GM12801 (cell line): ENCODE results near the gene WBP4.

Experiments
- CTCF ChIP-seq: IDR thresholded peaks from one replicate; pipeline ENCODE4 v1.5.1; 2011; ENCODE audit warnings: control low read depth; ENCODE audit not compliant: insufficient read length; ENCODE audit errors: extremely low read depth

Gene WBP4

GRCh38 chr13:41107104-41107571, 45.8 kb downstream of the WBP4 start:
- TF ChIP-seq CTCF = no peak

DNA sequence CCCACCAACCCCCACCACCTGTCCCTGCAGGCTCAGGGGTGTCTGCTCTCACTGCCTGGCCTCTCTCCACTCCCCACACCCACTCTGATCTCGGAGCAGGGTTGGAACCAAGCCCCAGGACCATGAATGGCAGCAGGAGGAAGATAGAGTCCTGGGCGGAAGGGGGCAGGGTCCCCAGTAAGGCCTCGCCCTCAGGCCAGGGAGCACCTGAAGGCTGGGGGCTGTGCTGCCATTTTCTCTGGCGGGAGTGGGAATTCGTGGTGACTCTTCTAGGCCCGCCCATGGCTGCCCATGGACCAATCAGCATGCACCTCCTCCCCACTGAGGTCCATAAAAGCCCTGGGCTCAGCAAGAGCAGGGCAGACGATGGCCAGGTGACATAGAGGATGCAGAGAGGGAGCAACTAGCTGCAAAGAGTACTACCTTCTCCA, 46.3 kb downstream of the WBP4 start:
- TF ChIP-seq CTCF = no peak

DNA sequence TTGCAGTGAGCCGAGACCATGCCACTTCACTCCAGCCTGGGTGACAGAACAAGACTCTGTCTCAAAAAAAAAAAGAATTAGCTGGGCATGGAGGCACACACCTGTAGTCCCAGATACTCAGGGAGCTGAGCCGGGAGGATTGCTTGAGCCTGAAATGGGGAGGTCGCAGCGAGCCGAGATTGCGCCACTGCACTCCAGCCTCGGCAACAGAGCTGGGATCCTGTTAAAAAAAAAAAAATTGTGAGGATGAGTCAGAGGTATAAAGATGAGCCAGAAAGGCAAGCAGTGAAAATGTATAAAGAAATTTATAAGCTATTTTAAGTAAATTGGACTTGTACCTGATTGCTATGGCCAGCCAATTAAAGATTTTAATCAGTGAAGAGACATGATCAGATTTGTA, 50.1 kb downstream of the WBP4 start:
- no peak for TF ChIP-seq CTCF

GRCh38 chr13:41117869-41118268, 56.6 kb downstream of the WBP4 start:
- no peak for TF ChIP-seq CTCF

GRCh38 chr13:41122838-41123237, 61.5 kb downstream of the WBP4 start:
- no peak for TF ChIP-seq CTCF

DNA sequence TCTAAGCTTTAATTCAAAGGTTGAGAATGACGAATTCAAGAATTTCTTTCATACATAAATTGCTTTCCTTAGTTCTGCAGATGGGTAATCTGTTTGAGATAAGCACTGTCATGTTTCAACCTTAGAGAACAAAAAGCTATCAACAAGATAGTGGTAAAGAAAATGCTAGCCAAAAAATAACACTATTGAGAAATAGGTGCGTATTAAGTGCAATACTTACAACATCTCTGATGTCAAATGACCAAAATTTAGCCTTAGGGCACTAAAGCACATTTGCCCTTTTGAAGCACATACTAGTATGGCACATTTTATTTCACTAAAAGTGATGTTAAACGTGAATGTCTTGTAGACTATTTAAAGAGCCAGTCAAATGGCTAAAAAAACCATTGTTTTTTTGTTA, 66.4 kb downstream of the WBP4 start:
- no peak for TF ChIP-seq CTCF

DNA sequence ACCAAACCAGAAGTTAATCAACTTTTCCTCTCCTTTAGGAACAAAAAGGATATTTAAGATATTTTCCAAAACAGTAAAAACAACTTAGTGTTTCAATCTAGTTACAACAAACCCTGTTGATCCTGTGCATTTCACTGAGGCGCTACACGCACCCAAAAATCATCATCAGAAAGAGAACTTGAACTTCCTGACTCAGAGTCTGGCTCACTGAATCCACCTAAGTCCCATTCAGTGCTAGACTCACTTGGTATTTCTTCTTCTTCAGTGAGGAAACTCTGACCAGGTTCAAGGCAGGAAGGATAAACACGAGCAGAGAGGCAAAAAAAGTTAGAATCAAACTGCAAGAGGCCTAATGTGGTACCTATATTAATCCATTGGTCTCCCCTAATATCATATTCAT, 69.0 kb downstream of the WBP4 start:
- TF ChIP-seq CTCF = no peak

DNA sequence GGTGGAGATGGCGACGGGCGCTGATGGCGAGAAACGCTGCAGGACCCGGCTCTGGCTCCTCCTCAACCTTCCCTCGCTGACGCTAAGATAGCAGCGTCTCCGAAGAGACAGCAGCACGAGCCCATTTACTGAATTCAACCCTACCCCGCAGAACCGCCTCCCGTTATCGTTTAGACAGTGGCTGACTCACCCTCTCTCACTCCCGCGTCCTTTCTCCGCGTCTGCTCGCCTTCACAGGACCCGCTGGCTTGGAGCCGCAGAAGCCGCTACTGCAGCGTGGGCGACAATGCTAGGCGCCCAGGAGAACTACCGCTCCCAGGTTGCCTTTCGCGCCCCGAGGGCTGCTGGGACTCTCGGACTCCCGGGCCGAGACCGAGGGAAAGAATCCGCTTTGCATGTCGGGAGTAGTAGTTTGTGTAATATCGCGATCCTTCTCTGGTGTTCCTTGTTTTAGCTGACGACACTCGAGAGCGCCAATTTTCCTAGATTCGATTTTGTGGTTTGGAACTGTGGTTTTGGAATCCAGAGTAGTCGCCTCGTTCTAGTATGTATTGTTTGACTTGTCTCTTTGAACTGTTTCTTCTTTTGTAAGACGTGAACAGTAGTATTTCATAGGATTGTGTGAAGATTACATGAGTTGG, 71.3 kb downstream of the WBP4 start, which contains the start of gene KBTBD6:
Gene KBTBD6 (minus strand): TSS at position 291 of the 641 bp plus-strand sequence. CDS start 291 bp downstream, outside the sequence.
- TF ChIP-seq CTCF = no peak
